Choroid plexus epithelial cell (primary cell): ENCODE data around the gene NCKAP5.
A peak's percentile ranks its signal among the peaks of the same experiment; 100 is the strongest.

ENCODE experiments used
- DNase-seq: peaks from one replicate; pipeline ENCODE4 v3.0.0-alpha.2; 2010; ENCODE audit warnings: low read depth
- H3K4me3 ChIP-seq: 2 replicates; pipeline ENCODE4 v1.5.1; 2011; ENCODE audit warnings: low read depth, mild to moderate bottlenecking, control low read depth, low read length, moderate library complexity
- TF ChIP-seq, protein P1 (sequence below): conservative IDR thresholded peaks from 2 replicates; pipeline ENCODE4 v1.5.1; 2011; ENCODE audit warnings: low read depth, mild to moderate bottlenecking, control low read depth, inconsistent platforms, low read length, moderate library complexity

Gene NCKAP5

DNA sequence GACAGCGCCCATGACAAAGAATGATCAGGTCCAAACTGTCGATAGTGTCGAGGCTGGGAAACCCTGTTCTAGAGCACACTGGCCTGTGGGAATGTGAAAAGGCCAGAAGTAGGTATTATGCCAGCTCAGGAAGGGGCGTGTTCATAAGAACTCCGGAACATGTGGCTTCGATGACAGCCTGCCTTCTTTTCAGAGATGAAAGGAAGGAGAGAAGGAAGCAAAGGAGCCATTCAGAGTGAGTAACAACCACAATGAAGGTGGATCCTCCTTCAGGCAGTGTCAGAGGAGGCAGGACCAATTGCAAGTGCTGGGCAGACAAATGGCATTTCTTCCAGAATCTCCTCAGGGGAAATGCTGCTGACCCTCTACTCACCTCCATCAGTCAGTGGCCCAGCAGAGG lies 58.5 kb downstream of the NCKAP5 start:
- DNase-seq: no peak
- TF ChIP-seq, protein P1, sequence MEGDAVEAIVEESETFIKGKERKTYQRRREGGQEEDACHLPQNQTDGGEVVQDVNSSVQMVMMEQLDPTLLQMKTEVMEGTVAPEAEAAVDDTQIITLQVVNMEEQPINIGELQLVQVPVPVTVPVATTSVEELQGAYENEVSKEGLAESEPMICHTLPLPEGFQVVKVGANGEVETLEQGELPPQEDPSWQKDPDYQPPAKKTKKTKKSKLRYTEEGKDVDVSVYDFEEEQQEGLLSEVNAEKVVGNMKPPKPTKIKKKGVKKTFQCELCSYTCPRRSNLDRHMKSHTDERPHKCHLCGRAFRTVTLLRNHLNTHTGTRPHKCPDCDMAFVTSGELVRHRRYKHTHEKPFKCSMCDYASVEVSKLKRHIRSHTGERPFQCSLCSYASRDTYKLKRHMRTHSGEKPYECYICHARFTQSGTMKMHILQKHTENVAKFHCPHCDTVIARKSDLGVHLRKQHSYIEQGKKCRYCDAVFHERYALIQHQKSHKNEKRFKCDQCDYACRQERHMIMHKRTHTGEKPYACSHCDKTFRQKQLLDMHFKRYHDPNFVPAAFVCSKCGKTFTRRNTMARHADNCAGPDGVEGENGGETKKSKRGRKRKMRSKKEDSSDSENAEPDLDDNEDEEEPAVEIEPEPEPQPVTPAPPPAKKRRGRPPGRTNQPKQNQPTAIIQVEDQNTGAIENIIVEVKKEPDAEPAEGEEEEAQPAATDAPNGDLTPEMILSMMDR: no peak
- H3K4me3 ChIP-seq: no peak overlapping the region

DNA sequence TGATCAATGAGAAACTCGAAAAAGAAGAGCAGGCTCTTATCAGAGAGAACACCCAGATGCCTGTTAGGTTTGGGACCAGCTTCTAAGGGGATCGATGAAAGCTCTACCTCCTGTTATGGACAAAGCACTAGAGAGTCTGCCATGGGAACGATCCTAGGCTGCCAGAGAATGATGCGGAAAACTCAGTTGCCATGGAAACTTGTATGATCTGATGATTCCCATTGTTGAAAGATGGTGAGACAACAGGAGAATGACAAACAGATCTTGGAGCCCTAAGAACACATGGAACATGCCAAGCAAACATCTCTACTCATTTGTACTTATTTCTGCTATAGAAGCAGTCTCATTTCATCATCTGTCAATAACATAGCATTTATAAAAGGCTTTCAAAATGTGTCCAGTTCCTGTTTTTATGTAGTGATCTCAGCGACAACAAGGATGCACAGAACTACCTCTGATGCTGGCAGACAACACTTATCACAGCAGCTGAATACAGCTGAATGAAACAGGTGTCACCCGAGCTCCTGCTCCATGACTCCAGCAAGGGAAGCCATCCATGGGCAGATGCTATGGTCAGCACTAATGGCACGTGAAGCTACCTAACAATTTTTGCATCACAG lies 59.6 kb downstream of the NCKAP5 start:
- DNase-seq: no peak
- TF ChIP-seq, protein P1: no peak
- no peak overlapping the region for H3K4me3 ChIP-seq

DNA sequence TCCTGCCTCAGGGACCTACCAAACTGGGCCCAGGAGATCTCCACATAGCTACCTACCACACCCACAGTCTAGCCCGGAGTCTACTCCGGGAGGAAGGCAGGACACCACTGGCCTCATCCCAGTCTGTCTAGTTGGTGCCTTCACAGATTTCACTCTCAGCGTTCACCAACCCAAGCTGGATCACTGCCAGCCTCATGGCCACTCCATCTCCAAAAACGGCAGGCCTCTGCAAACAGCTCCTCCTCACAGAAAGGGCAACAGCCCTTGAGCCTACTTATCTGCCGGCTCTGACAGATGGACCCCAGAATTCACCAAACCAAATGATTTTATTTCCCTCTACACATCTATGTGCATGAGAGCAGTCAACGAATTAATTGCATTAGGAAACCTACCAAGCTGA lies 61.3 kb downstream of the NCKAP5 start:
- no peak overlapping the region for H3K4me3 ChIP-seq
- TF ChIP-seq, protein P1: no peak
- DNase-seq: no peak

DNA sequence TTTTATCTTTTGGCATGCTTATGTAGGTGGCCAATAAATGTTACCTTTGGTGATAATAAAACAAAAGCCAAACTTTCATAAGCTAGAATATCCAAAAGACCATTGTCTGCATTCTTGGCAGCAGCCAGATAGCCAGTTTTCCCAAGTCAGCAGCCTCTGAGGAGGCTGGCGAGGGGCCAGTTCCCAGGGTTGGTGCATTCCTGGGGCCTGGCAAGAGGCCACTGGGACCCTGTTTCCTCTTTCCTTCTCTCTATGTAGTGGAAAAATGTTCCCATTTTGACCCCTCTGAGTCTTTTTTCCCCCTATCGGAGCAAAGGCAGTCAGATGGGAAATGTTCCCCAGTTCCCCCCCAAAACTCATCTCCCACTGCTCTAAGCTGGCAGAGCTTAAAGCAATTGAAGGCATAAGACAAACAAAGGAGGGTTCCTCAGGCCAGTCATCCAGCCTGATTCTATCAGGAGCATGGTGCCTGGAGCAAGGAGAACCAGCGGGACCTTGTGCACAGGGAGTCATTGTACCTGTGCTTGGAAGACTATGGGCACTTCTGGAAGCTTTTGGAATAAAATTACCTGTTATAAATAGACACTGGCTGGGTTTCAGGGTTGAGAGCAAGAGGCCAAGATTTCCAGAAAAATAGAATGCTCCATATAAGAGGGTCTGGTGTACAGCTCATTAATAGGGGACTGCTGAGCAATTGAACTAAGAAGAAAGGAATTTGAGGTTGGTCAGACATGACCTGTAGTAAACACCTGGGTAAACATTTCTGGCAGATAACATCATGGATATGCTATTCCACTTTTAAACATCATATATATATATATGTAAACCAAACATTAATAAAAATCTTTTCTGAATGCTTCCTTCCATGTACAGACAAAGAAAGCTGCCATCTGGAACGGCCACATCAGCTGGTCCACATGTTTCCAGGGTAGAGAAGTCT lies 63.4 kb downstream of the NCKAP5 start:
- TF ChIP-seq, protein P1: no peak
- no peak overlapping the region for H3K4me3 ChIP-seq
- DNase-seq: peak; percentile 69

DNA sequence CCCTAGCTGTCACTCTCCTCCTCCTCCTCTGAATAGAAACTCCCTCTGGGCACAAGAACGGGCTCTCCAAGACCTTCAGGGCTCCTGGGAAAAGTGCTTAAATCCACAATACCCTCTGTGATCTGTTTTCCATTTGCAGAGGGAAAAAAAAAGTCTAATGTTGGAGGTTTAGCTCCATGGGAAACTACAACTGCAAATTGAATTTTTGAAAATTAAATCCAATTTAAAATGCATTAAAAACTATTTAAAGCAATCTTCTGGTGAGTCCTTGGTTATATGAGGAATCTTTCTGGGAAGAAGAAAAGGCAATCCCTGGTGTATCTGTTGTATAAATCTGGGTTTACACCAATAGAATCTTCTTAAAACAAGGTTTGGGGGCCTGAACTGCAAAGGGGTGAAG lies 64.3 kb downstream of the NCKAP5 start:
- no peak overlapping the region for H3K4me3 ChIP-seq
- no peak for DNase-seq
- TF ChIP-seq, protein P1: no peak

DNA sequence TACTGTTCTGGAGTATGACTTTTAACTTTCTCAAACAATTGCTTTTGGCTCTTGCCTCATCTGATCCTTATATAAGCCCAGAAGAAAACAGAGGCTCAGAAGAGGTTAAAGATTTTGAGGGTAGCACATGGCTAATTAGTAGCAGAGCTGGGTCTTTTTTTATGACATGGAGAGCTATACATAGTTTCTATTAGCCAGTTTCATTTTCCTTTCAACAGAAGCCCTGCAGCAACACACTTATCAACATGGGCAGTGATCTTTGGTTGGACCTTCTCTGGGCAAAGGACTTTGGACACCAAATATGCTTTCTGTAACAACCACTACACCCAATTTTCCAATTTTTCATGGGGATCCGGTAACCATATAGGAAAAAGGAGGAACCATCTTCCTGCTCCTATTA lies 64.9 kb downstream of the NCKAP5 start:
- H3K4me3 ChIP-seq: no peak overlapping the region
- TF ChIP-seq, protein P1: no peak
- no peak for DNase-seq
